Medulla oblongata (tissue), 1 donor: Measurements from ENCODE around the gene TCTN3.
A peak's percentile ranks its signal among the peaks of the same experiment; 100 is the strongest.
"Not testable (repeated sequence)": the region's sequence is repeated elsewhere in the genome, so short reads cannot be mapped to it uniquely, and the experiment has no call there.

Experiments used
- DNase-seq: peaks from one replicate; pipeline ENCODE4 v3.0.0-alpha.2; 2015; ENCODE audit errors: extremely low spot score

Gene TCTN3

GRCh38 chr10:95693668-95694534 lies at the start of gene TCTN3:
Gene TCTN3, minus strand, starts transcription at chr10:95693927. Its CDS starts 28 bp downstream, at chr10:95693899.
- peak; percentile 100 for DNase-seq

DNA sequence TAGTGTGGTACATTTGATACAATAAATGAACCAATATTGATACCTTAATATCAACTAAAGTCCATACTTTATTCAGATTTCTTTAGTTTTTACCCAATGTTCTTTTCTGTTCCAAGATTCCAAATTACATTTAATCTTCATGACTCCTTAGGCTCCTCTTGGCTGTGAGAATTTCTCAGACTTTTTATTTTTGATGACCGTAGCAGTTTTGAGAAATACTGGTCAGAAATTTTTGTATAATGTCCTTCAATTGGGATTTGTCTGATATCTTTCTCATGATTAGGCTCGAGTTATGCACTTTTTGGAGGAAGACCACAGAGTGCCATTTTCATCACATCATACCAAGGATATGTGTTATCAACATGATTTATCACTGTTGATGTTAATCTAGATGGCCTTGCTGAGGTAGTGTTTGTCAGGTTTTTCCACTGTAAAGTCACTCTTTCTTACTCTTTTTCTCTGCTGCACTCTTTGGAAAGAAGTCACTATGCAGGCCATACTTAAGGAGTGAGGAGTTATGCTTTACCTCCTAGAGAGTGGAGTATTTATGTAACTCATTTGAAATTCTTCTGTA lies 49.3 kb upstream of the TCTN3 start:
- DNase-seq = no peak

DNA sequence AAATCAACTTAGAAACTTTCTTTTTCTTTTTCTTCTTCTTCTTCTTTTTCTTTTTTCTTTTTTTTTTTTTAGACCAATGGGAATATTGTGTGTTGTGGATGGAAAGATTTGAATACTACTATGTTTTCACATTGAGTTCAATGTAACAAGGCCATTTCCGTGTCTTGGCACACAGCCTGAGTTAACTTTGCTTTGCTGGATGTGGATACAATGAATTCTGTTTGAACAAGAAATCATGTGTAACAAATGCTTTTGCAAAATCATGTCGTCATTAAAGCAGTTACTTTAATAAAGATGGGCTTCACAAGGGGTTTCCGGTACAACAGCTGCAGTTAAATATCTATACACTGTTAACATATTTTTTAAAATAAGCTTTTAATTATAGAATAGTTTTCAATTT lies 48.8 kb upstream of the TCTN3 start:
- no peak for DNase-seq

- DNase-seq = peak; percentile 48
These were observed 48.2 kb upstream of the TCTN3 start for GRCh38 chr10:95741807-95742467.

DNA sequence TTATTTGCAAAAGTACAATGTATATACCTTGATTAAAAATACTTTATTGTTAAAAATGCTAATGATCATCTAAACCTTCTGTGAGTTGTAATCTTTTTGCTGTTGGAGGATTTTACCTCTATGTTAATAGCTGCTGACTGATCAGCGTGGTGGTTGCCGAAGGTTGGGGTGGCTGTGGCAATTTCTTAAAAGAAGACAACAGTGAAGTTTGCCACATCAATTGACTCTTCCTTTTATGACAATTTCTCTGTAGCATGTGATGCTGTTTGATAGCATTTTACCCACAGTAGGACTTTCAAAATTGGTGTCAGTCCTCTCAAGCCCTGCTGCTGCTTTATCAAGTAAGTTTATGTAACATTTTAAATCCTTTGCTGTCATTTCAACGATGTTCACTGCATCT lies 45.3 kb upstream of the TCTN3 start:
- DNase-seq = no peak

DNA sequence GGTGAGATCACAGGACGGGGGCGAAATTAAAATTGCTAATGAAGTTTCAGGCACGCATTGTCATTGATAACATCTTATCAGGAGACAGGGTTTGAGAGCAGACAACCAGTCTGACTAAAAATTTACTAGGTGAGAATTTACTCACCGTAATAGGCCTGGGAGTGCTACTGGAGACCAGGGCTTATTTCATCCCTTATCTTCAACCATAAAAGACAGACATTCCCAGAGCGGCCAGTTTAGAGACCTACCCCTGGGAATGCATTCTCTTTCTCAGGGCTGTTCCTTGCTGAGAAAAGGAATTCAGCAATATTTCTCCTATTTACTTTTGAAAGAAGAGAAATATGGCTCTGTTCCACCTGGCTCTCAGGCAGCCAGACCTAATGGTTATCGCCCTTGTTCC lies 39.2 kb upstream of the TCTN3 start:
- not testable (repeated sequence) for DNase-seq

- no peak for DNase-seq
These were observed 36.5 kb upstream of the TCTN3 start for GRCh38 chr10:95730233-95730632.

- DNase-seq = no peak
These were observed 35.8 kb upstream of the TCTN3 start for GRCh38 chr10:95729323-95730055.

GRCh38 chr10:95728526-95728925 lies 34.8 kb upstream of the TCTN3 start:
- peak; percentile 10 for DNase-seq

DNA sequence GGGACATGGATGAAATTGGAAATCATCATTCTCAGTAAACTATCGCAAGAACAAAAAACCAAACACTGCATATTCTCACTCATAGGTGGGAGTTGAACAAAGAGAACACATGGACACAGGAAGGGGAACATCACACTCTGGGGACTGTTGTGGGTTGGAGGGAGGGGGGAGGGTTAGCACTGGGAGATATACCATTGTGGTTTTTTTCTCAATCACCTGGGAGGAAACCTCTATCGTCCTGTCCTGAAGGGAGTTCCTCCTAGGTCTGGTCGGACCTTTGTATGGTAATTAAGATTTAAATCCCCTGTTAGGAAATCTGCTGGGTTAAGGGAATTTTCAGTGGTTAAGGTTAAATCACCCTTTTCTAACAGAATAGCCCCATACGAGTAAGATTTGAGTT lies 28.8 kb upstream of the TCTN3 start:
- DNase-seq = not testable (repeated sequence)

- not testable (repeated sequence) for DNase-seq
These were observed 27.0 kb upstream of the TCTN3 start for GRCh38 chr10:95720745-95721144.

GRCh38 chr10:95716866-95717265 lies 23.1 kb upstream of the TCTN3 start:
- DNase-seq = no peak

- DNase-seq = peak; percentile 10
These were observed 22.7 kb upstream of the TCTN3 start for GRCh38 chr10:95716466-95716865.

- DNase-seq = no peak
These were observed 17.8 kb upstream of the TCTN3 start for GRCh38 chr10:95711492-95711891.

- no peak for DNase-seq
These were observed 13.3 kb upstream of the TCTN3 start for GRCh38 chr10:95706990-95707389.

GRCh38 chr10:95706573-95706972 lies 12.8 kb upstream of the TCTN3 start:
- no peak for DNase-seq

- DNase-seq = no peak
These were observed 4.7 kb upstream of the TCTN3 start for GRCh38 chr10:95698415-95698814.

DNA sequence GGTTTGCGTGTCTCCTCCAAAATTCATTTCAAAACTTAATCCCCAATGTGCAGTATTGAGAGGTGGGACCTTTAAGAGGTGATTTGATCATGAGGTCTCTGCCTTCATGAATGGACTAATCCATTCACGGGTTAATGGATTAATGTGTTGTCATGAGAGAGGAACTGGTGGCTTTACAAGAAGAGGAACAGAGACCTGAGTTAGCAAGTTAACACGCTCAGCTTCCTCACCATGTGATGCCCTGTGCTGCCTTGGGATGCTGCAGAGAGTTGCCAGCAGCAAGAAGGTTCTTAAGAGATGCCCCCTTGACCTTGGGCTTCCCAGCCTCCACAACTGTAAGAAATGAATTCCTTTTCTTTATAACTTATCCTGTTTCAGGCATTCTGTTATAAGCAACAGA lies 3.7 kb upstream of the TCTN3 start:
- peak; percentile 82 for DNase-seq

- no peak for DNase-seq
These were observed 938 bp upstream of the TCTN3 start for GRCh38 chr10:95694665-95695064.

- DNase-seq = no peak
These were observed 558 bp downstream of the TCTN3 start for GRCh38 chr10:95693071-95693667.

GRCh38 chr10:95691281-95691680 lies 2.4 kb downstream of the TCTN3 start:
- no peak for DNase-seq

DNA sequence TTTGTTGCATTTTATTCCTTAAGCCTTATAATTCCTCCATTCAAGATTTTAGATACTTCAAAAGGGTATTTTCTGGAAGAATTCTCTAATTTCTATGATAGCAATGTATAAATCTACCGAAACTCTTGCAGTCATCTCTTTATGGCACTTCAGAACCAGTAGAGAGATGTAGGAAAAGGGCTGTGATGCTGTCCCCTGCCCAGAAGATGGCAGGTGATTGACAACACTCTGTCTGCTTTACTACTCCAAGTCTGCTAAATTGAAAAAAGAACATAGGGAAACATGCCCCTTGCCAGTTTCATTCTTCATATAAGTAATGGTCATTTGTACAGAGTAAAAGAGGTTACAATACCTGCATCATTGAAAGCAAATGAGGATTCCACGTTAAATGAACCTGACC lies 5.1 kb downstream of the TCTN3 start:
- no peak for DNase-seq
